ENCODE data around the gene ERCC5.

Gene ERCC5
- 37.9 reads per million, percentile 62 among the genes with 10 or more reads in this experiment for total RNA-seq

DNA sequence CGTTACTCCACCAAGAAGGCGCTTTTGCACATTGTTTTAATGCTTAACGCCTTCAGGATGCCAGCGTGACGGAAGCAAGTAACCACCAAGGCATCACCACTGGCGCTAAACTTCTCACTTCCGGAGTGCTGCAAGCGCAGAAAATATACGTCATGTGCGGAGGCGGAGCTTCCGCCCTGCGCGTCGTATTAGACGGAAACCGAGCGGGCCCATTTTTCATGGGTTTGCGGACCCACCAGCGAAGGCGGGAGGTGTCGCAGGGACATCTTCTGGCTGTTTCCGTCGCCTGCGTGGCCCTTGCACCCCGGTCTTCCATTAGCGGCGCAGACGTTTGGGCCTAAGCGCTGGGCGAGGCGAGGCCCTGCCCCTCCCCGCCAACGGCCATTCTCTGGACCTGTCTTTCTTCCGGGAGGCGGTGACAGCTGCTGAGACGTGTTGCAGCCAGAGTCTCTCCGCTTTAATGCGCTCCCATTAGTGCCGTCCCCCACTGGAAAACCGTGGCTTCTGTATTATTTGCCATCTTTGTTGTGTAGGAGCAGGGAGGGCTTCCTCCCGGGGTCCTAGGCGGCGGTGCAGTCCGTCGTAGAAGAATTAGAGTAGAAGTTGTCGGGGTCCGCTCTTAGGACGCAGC lies at the start of gene ERCC5:
Gene ERCC5 (plus strand): TSS at position 403 of the 631 bp plus-strand sequence. CDS start 235 bp downstream, outside the sequence.
- DNase-seq, result peak; percentile 93

GRCh38 chr13:102798581-102799425 lies 47.0 kb upstream of the ERCC5 start, which contains the start of the genes BIVM and POGLUT2:
BIVM (plus strand) TSS chr13:102799119; CDS start chr13:102807268, 8,149 bp downstream.
POGLUT2 (minus strand) TSS chr13:102798976; CDS start chr13:102798670, 306 bp downstream.
- peak; percentile 76 for DNase-seq

DNA sequence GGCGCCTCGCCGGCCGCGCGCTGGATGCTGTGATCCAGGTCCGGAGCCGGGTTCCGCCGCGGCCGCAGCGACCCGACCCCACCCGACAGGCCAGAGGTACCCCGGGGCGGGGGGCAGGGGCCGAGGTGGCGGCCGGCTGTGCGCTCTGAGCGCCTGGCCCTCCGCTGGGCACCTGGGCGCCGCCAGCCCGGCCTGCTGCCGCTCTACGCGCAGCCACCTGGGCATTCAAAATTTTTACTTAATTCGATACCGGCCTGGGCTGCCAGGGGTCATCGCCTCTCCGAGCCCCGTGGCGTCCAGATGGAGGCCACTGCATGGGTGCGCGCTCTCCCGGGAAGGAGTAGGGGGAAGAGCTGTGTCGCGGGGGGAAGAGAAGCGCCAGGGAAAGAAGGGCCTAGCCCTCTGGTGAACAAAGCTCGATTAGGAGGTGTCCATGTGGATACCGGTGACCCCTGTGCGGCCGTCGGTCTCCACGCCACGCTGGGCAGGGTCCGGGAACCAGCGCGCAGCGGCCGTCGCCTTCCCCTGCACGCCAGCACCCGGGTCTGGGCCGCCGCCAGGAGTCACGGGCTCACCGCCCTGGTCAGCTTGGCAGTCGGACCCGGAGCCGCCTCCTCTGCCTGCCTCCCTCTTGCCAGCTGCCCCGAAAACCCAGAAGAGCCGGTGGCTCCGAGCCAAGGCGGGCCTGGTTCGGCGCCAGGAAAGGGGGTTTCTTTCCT lies 46.2 kb upstream of the ERCC5 start:
- DNase-seq, result no peak

- peak; percentile 75 for DNase-seq
Observed at GRCh38 chr13:102800145-102801041, 45.4 kb upstream of the ERCC5 start.

GRCh38 chr13:102805680-102806079 lies 40.2 kb upstream of the ERCC5 start:
- DNase-seq, result no peak

GRCh38 chr13:102807699-102808098 lies 38.1 kb upstream of the ERCC5 start:
- DNase-seq, result no peak

GRCh38 chr13:102812611-102813287 lies 33.1 kb upstream of the ERCC5 start:
- DNase-seq, result no peak

DNA sequence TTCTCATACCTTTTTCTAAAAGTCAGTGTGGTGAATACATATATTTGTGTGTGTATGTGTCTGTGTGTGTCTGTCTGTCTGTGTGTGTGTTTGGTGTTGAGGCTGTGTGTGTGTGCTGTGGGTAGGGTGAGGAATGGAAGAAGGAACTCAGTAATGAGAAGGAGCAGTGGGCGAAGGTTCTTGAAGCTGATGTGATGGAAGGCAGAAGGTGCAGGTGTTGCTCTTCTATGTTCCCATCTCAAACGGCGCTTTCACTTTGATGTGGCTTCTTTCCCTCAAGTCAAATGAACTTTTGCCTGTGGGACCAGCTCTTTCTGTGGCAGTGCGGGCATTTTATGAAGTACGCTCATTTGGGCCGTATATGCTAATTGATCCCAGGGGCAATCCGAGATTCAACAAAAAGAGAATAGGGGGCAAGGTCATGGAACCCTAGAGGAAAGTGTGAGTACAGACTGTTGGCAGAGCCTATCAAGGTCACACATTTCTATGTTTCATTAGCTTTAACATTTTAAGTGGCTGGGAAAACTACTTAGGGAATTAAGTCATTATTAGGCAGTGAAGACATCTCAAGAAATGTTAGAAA lies 31.7 kb upstream of the ERCC5 start:
- no peak for DNase-seq

GRCh38 chr13:102814793-102815192 lies 31.0 kb upstream of the ERCC5 start:
- DNase-seq, result no peak

- no peak for DNase-seq
Observed at GRCh38 chr13:102815788-102816187, 30.0 kb upstream of the ERCC5 start.

DNA sequence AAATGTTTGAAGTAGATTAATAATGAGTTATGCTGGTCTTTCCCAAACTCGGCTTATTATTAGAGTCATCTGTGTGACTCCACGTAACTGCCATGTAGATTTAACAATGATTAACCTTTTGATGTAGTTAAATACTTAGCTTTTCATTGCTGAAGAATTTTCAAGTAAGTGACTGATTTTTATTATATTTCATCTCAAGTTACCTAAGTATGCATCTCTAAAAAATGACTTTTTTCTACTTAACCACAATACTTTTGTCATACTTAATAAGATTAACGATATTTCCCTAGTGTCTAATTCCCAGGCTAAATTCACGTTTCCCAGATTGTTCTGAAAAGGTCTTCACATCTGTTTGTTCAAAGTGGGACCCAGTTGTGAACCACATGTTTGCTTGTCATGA lies 29.1 kb upstream of the ERCC5 start:
- no peak for DNase-seq

DNA sequence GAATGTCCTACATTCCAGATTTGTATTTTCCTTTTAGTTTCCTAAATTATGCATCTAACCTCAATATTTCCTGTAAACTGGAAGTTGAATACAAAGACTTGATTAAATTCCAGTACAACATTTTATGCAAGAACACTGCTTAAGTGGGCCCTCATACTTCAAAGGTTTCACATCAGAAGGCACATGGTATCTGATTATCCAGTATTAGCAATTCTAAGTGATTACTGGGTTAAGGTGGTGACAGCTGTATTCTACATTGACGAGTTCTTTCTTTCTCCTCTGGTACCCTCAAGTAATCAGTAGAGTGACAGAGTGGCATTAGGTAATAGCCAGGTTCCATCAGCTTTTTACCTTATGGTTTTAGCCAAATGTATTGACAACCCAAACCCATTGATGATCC lies 28.6 kb upstream of the ERCC5 start:
- no peak for DNase-seq

- no peak for DNase-seq
Observed at GRCh38 chr13:102817907-102818306, 27.9 kb upstream of the ERCC5 start.

- DNase-seq, result no peak
Observed at GRCh38 chr13:102825400-102825799, 20.4 kb upstream of the ERCC5 start.

- DNase-seq, result no peak
Observed at GRCh38 chr13:102825921-102826706, 19.7 kb upstream of the ERCC5 start.

DNA sequence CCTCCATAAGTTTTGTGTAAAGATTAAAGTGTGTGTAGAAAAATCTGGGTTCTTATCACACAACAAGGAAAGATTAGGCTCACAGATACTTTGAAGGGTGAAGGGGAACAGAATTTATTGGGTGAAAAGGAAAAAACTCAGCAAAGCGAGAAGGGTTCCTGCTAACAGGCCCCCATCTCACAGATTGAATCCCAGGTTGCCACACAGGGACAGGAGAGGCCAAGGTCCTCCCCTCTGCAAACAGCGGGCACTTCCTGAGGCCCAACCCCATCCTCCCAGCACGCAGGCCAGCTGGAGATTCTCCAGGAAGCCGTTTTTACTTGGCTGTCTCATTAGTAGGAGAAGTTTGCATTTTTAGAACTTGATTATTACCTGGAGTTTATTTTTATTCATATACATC lies 15.2 kb upstream of the ERCC5 start:
- DNase-seq, result no peak

- no peak for DNase-seq
Observed at GRCh38 chr13:102836471-102836870, 9.4 kb upstream of the ERCC5 start.

DNA sequence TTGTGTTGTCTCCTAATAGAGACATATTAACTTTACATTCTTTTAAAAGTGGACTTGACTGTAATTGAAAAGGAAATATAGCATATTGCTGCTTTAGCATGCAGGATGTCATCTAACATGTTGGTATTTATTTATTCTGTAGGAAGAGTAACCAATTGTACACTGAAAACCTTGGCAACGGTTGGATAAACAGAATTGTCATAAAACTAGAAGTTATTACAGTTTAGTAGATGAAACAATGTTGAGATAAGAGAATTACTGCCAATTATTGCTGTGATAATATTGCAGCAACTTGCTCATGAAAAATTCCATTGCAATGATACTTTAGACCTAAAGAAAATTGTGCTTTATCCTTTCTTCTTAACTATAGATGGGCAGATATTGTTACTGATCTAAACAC lies 7.6 kb upstream of the ERCC5 start:
- no peak for DNase-seq

DNA sequence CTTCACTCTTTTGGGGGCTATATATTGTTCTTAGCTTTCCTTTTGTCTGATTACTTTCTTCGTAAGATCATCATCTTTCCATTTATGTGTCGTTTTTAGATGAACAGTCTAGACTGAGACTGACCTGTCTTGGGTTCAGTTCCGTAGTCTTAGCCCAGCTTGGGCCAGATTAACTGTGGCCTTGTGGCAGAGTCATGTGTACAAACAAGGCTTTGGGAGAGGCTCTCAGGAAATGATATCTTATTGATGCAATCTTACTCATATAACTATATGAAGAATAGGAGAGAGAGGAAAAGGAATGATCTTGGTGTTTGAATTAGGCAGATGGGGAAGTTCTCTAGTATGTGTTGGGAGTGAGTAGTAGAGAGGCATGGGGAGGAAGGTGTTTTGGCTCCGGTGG lies 6.8 kb upstream of the ERCC5 start:
- DNase-seq, result no peak

GRCh38 chr13:102839462-102839861 lies 6.4 kb upstream of the ERCC5 start:
- DNase-seq, result no peak

DNA sequence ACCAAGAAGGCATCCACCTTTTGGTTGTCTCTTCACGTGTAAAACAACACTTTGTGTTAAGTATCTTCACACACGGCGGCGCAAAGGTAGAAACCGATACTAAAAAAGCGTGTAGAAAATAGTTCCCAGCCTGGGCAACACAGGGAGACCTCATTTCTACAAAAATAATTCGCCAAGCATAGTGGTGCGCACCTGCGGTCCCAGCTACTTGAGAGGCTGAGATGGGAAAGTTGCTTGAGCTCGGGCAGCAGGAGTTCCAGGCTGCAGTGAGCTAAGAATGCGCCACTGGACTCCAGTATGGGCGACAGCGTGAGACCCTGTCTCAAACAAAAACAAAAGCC lies 573 bp upstream of the ERCC5 start:
- DNase-seq, result no peak
